Astrocyte of the cerebellum (primary cell): ENCODE results near the gene SGCG.

ENCODE experiments used
- DNase-seq: peaks from one replicate; pipeline ENCODE4 v3.0.0-alpha.2; 2011; ENCODE audit warnings: low read depth
- H3K4me3 ChIP-seq: 2 replicates; pipeline ENCODE4 v1.5.1; 2011; ENCODE audit warnings: mild to moderate bottlenecking, low read depth, low read length, moderate library complexity
- CTCF ChIP-seq: IDR thresholded peaks from 2 replicates; pipeline ENCODE4 v1.5.1; 2012; ENCODE audit warnings: low read length, low read depth, moderate library complexity, mild to moderate bottlenecking; ENCODE audit errors: missing control alignments
- in situ Hi-C: cut with HindIII; loops from 2 replicates; pipeline ENCODE4 v1.10.0; 2017; ENCODE audit warnings: low sequenced_read_pairs

The SGCG gene

GRCh38 chr13:23160638-23161480 lies 19.9 kb upstream of the SGCG start:
- in situ Hi-C loops: no loop called here
- peak overlapping the region; percentile 41 for H3K4me3 ChIP-seq
- DNase-seq: no peak
- TF ChIP-seq CTCF: no peak

GRCh38 chr13:23161481-23161825 lies 19.3 kb upstream of the SGCG start:
- DNase-seq: no peak
- TF ChIP-seq CTCF: no peak
- no peak overlapping the region for H3K4me3 ChIP-seq
- in situ Hi-C loops: no loop called here

GRCh38 chr13:23175920-23176319 lies 4.9 kb upstream of the SGCG start:
- no peak for DNase-seq
- H3K4me3 ChIP-seq: no peak overlapping the region
- TF ChIP-seq CTCF: no peak
- in situ Hi-C loops: no loop called here

- TF ChIP-seq CTCF: no peak
These were observed 1.4 kb downstream of the SGCG start for GRCh38 chr13:23182142-23182541.

GRCh38 chr13:23183292-23183691 lies 2.5 kb downstream of the SGCG start:
- in situ Hi-C loops: no loop called here
- no peak for TF ChIP-seq CTCF
- DNase-seq: no peak
- H3K4me3 ChIP-seq: no peak overlapping the region

More at GRCh38 chr13:23182142-23182541, 1.4 kb downstream of the SGCG start:
- H3K4me3 ChIP-seq: no peak overlapping the region
- DNase-seq: no peak
- in situ Hi-C loops: no loop called here

GRCh38 chr13:23185542-23185941 lies 4.8 kb downstream of the SGCG start:
- in situ Hi-C loops: no loop called here
- H3K4me3 ChIP-seq: no peak overlapping the region
- DNase-seq: no peak
- no peak for TF ChIP-seq CTCF

GRCh38 chr13:23201870-23202269 lies 21.1 kb downstream of the SGCG start:
- DNase-seq: no peak
- in situ Hi-C loops: no loop called here
- no peak overlapping the region for H3K4me3 ChIP-seq
- TF ChIP-seq CTCF: no peak
